ENCODE results near the gene KRTCAP3. TPM values are rescaled to one million over a fixed set of nuclear protein-coding genes. Genes with fewer than 3 reads are reported as not detected.
"Not testable (repeated sequence)": the region's sequence is repeated elsewhere in the genome, so short reads cannot be mapped to it uniquely, and the experiment has no call there.

KRTCAP3 gene
- total RNA-seq, 3 donors from 2014 or later = 43.9 to 93.4 (median 85.1) TPM

- H3K9me3 ChIP-seq = no peaks in the 10 kb centered on the region
- TF ChIP-seq, protein P1, sequence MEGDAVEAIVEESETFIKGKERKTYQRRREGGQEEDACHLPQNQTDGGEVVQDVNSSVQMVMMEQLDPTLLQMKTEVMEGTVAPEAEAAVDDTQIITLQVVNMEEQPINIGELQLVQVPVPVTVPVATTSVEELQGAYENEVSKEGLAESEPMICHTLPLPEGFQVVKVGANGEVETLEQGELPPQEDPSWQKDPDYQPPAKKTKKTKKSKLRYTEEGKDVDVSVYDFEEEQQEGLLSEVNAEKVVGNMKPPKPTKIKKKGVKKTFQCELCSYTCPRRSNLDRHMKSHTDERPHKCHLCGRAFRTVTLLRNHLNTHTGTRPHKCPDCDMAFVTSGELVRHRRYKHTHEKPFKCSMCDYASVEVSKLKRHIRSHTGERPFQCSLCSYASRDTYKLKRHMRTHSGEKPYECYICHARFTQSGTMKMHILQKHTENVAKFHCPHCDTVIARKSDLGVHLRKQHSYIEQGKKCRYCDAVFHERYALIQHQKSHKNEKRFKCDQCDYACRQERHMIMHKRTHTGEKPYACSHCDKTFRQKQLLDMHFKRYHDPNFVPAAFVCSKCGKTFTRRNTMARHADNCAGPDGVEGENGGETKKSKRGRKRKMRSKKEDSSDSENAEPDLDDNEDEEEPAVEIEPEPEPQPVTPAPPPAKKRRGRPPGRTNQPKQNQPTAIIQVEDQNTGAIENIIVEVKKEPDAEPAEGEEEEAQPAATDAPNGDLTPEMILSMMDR (IDR thresholded peaks at IDR 0.05) = no peak
- H3K36me3 ChIP-seq (ENCODE audit: low read depth) = no peaks in the 10 kb centered on the region
- no peak for ATAC-seq
- no peak for DNase-seq
- intact Hi-C loops (cut with DNase I, micrococcal nuclease) = no loop called here
- H3K4me1 ChIP-seq (ENCODE audit: low read depth) = peaks cover 6% of the 10 kb centered on the region
- H3K4me3 ChIP-seq = no peak overlapping the region
Observed at GRCh38 chr2:27421660-27422250, 20.4 kb upstream of the KRTCAP3 start.

DNA sequence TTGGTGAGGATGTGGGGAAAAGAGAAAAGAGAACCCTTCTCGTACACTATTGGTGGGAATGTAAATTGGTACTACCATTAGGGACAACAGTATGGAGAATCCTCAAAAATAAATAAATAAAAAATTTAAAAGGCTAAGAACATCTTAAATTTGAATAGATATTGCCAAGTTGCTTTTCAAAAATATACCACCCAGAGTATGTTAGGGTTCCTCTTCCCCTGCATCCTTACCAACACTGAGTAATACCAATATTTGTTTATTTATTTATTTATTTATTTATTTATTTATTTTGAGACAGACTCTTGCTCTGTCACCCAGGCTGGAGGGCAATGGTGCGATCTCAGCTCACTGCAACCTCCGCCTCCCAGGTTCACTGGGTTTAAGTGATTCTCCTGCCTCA is 19.2 kb upstream of the KRTCAP3 start:
- DNase-seq = no peak
- no peak overlapping the region for H3K4me3 ChIP-seq
- no peaks in the 10 kb centered on the region for H3K36me3 ChIP-seq (ENCODE audit: low read depth)
- TF ChIP-seq, protein P1 (IDR thresholded peaks at IDR 0.05) = no peak
- no peak for ATAC-seq
- intact Hi-C loops (cut with DNase I, micrococcal nuclease) = no loop called here
- no peaks in the 10 kb centered on the region for H3K9me3 ChIP-seq
- H3K4me1 ChIP-seq (ENCODE audit: low read depth) = peaks cover 6% of the 10 kb centered on the region

DNA sequence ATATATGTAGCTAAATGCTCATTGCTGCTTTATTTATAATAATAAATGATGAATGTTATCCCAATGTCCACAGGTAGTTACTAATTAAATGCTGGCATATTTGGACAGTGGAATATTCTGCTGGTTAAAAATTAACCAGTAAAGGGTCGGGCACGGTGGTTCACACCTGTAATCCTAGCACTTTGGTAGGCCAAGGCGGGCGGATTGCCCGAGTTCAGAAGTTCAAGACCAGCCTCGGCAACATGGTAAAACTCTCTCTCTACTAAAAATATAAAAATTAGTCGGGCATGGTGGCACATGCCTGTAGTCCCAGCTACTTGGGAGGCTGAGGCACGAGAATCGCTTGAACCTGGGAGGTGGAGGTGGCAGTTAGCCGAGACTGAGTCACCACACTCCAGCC is 17.1 kb upstream of the KRTCAP3 start:
- ATAC-seq; H3K36me3 ChIP-seq (ENCODE audit: low read depth); H3K4me3 ChIP-seq; H3K9me3 ChIP-seq; intact Hi-C loops (cut with DNase I, micrococcal nuclease); DNase-seq; H3K4me1 ChIP-seq (ENCODE audit: low read depth): not testable (repeated sequence)

DNA sequence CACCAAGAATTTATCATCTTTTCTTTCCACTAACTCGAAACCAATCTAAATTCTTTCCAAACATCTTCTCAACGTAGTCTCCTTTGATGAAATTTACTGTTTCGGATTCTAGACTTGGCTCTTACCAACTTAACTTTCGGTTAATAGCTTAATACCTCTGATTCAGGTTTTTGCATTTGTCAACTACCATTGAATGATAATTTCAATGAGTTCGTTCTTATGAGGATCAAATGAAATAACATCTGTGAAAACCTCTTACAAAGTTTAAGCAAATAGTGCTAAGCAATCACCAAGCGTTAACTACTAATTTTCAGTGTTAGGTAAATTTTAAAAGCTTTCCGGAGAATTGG is 14.3 kb upstream of the KRTCAP3 start:
- no peaks in the 10 kb centered on the region for H3K36me3 ChIP-seq (ENCODE audit: low read depth)
- no peaks in the 10 kb centered on the region for H3K9me3 ChIP-seq
- no peak for DNase-seq
- intact Hi-C loops (cut with DNase I, micrococcal nuclease) = no loop called here
- H3K4me1 ChIP-seq (ENCODE audit: low read depth) = peaks cover 17% of the 10 kb centered on the region
- TF ChIP-seq, protein P1 (IDR thresholded peaks at IDR 0.05) = no peak
- no peak for ATAC-seq
- H3K4me3 ChIP-seq = peak overlapping the region; percentile 92

DNA sequence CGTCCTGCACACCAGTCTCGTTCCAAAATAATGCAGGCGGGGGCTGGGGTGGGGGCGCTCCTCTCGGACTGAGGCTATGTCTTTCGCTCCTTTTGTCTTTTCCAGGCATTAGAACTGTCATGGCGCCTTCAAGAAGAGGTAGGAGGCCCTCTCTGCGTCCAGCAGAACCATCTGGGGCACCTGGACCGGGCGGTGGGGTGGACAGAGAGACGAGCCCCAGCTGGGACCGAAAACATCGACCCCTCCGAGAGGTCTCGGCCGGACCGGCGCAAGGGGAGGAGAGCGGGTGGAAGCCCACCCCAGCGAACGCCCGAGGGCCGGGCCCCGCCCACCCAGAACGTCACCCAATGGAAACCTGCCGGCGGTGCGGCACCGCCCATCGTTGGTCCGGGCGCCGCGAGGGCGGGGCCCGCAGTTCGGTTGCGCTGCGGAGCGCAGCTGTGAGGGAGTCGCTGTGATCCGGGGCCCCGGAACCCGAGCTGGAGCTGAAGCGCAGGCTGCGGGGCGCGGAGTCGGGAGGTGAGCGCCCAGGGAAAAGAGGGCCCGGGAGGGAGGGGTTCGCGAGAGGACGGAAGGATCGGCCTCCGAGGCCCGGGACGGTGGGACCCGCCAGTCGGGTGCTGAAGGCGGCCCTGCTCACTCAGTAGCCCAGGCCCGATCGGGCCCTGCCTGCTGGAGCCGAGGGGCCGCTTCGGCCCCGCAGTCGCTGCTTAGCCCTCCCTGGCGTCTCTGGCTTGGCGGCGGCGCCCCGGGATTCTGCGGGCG is 13.8 kb upstream of the KRTCAP3 start, which contains the start of gene NRBP1:
Gene NRBP1, plus strand, starts transcription at position 419 of the 765 bp plus-strand sequence. CDS start 4,643 bp downstream, outside the sequence.
- TF ChIP-seq, protein P1 (IDR thresholded peaks at IDR 0.05) = peak; percentile 15
- H3K36me3 ChIP-seq (ENCODE audit: low read depth) = no peaks in the 10 kb centered on the region
- ATAC-seq = peak; percentile 96
- H3K4me1 ChIP-seq (ENCODE audit: low read depth) = peaks cover 17% of the 10 kb centered on the region
- peak; percentile 96 to 97 (median 96) for DNase-seq
- intact Hi-C loops (cut with DNase I, micrococcal nuclease) = no loop called here
- H3K4me3 ChIP-seq = peak within 1 kb of the TSS; percentile 92
- no peaks in the 10 kb centered on the region for H3K9me3 ChIP-seq

DNA sequence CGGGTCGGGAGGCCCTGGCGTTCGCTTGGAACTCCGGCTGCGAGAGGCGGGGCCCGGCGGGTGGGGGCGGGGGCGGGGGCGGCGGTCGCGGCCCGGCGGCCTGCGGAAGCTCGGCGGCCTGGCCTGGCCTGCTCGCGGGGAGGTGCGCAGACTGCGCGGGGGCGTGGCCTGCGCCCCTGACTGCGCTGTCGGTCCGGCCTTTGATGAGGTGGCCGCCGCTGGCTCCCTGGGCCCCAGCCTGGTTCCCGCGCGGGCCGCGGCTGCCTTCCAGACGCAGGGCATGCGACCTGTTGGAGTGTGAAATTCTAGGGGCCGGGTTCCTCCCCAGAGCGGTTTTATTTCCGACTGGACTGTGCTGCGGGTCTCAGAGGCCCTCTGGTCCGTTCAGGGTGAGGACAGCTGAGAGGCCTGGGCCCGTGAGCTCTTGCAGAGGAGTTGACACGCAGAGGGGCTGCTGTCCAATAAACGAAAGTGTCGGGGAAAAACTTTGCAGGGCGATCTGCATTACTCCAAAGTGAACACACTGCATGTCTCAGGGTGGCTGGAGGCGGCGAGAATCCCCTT is 13.1 kb upstream of the KRTCAP3 start:
- Histone ChIP-seq H3K4me1 (ENCODE audit: low read depth) (peaks cover 17% of the 10 kb centered on the region), H3K36me3 (ENCODE audit: low read depth) (peaks cover 4% of the 10 kb centered on the region), H3K9me3 (no peaks in the 10 kb centered on the region), H3K4me3 (peak overlapping the region; percentile 92)
- TF ChIP-seq, protein P1 (IDR thresholded peaks at IDR 0.05) = no peak
- intact Hi-C loops (cut with DNase I, micrococcal nuclease) = no loop called here
- ATAC-seq (peak; percentile 93), DNase-seq (peak; percentile 84 to 92 (median 91))
